NCI-H748 treated with DMSO at 0.1 percent for 48 hours (cell line): ENCODE results near the gene ELAVL1.
"Not testable (repeated sequence)": the region's sequence is repeated elsewhere in the genome, so short reads cannot be mapped to it uniquely, and the experiment has no call there.

ENCODE experiments used
- DNase-seq: peaks from one replicate; lab custom pipeline; 2025; lab: John Stamatoyannopoulos, UW

ELAVL1 gene

DNA sequence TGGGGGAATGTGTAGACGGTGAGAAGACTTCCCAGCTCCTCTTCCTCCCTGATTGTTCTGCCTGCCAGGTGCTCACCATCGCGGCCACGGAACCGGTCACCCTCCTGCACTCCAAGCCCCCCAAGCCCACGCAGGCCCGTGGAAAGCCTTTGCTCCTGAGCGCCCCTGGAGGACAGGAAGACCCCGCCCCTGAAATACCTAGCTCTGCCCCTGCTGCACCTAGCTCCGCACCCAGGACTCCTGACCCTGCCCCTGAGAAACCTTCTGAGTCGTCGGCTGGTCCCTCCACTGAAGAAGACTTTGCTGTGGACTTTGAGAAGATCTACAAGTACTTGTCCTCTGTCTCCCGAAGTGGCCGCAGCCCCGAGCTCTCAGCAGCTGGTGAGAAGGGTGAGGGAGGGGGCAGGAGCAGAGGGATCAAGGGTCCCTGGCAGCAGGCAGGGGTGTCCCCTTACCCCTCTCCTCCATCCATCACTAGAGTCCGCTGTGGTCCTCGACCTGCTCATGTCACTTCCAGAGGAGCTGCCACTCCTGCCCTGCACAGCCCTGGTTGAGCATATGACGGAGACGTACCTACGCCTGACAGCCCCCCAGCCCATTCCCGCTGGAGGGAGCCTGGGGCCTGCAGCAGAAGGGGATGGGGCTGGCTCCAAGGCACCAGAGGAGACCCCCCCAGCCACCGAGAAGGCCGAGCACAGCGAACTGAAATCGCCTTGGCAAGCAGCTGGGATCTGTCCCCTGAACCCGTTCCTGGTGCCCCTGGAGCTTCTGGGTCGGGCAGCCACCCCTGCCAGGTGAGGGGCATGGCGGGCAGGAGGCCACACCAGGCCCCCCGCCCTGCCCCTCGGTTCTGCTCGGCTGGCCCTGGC, 83.2 kb downstream of the ELAVL1 start:
- no peak for DNase-seq

DNA sequence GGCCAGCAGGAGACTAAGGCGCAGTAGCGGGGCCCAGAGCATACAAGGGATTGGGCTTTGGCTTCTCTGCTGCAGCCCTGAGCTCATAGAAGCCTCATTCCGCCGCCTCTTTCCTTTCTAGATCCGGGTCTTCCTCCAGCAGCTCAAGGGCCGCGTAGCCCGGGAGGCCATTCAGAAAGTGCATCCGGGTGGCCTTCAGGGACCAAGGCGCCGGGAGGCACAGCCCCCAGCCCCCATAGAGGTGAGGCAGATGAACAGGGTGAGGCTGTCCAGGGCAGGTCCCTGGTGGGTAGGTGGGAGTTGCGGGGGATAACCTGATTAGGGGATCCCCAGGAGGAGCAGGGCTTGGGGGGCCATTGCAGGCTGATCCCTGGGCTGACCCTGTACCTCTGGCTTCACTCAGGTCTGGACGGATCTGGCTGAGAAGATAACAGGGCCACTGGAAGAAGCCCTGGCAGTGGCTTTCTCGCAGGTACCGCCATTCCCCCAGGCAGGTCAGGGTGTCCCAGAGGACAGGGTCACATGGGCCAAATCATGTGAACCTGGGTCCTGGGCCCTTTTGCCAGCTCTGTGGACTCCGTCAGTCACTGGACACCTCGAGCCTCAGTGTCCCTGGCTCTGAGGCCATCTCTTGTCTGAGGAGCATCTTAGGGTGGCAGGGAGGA, 84.0 kb downstream of the ELAVL1 start:
- DNase-seq: no peak

DNA sequence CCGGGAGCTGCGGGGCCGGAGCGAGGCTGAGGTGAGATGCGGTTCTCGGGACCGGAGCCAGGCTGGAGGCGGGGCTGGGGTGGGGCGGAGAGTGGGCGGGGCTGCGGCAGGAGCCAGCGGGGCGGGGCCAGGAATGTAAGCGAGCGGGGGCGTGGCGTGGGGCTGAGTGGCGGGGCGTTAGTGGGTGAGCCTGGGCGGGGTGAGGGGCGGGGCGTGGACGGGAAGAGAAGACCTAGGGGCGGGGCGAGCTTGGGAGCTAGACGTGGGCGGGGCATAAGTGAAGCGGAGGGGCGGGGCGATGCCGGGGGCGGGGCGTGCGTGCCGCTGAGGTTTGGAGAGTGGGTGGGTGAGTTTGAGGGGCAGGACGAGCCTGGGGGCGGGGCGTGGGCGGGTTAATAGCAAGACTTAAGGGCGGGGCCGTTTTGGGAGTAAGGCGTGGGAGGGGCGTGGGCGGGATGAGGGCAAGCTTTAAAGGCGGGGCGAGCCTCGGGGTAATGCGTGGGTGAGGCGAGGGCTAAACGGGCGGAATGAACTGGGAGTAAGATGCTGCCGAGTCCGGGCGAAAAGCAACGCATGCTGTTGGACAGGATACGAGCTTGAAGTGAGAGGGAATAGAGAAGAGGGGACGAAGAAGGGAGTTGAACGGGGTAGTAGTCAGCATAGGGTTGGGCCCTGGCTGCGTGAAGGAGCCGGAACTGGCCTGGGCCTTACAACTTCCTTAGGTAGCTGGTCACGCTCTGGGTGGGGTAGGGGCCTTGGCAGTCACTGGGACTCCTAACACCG, 84.7 kb downstream of the ELAVL1 start:
- DNase-seq: peak; percentile 86

DNA sequence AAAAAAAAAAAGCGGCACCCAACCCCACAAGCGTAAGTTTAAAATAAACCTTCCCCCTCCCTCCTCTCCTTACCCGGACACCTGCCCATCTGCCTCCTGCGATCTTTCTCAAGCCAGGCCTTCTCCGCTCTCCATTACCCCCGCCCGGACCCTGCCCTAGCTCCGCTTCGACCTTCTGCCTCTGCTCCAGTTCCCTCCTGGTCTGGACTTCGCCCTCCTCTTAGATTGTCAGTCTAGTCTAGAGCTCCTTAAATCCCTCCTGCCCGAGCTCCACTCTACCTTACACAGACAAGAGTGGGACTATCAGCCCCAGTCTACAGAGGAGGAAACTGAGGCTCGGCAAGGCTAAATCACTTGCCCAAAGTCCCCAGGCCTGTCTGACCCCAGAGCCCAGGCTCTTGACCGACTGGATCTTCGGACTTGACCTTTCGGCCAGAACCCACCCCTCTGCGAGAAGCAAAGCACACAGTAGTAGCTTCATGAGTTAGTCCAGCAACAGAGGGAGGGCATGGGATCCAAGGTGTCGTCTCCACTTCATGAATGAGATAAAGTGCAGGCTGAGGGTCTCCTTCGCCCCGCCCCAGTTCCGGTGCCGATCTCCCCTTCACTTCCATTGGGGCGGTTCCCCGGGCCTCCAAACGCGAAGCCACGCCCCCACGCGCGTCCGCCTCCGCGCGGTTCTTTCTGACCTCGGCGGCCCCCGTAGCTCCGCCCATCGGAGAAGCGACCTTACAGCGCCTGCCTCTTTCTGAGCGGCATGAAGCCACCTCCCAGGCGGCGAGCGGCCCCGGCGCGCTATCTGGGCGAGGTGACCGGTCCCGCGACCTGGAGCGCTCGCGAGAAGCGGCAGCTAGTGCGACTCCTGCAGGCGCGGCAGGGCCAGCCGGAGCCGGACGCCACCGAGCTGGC, 85.6 kb downstream of the ELAVL1 start, which contains the start of gene SNAPC2:
Gene SNAPC2, plus strand, starts transcription at position 729 of the 909 bp plus-strand sequence. Its CDS starts 29 bp downstream, at position 758.
- DNase-seq: peak; percentile 77

DNA sequence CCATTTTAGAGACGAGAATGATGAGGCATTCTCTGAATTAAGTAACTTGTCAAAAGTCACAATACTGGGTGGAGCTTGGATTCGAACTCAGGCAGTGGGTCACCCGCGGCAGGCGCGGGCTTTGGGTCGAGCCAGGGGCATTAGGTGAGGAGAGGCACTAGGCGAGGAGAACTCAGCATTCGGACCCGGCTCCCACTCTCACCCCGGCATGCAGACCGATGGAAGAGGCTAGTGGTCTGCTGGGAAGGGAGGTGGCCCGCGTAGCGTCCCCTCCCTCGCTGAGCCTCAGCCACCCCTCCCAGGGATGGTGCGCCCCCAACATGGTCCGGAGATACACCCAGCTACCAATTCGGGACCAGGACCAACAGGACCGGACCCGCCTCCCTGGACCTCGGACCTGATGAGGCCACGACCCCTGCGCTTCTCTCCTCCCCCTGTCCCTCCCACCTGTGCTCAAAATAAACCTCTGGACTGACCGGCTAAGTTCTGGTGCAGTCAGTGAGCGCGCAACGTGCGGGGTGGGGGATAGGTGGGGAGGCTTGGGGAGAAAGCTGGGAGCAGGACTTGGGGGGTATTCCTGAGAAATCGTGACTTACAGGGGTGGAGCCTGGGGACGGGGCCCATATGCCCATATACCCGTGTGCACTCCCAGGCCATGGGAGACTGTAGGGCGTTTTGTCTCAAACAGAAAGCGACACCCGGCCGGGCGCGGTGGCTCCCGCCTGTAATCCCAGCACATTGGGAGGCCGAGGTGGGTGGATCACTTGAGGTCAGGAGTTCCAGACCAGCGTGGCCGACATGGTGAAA, 86.6 kb downstream of the ELAVL1 start:
- no peak for DNase-seq

DNA sequence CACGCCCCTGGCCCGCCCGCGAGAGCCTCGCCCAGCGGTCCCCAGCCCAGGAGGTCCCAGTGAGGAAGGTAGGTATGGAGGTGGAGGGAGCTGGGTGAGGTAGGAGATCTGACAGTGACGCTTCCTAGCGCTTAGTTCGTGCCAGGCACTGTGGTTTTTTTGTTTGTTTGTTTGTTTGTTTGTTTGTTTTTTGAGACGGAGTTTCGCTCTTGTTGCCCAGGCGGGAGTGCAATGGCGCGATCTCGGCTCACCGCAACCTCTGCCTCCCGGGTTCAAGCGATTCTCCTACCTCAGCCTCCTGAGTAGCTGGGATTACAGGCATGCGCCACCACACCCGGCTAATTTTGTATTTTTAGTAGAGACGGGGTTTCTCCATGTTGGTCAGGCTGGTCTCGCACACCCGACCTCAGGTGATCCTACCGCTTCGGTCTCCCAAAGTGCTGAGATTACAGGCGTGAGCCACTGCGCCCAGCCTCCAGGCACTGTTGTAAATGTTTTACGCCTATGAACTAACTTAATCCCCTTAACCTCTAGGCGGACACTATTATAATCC, 87.3 kb downstream of the ELAVL1 start:
- DNase-seq: not testable (repeated sequence)

DNA sequence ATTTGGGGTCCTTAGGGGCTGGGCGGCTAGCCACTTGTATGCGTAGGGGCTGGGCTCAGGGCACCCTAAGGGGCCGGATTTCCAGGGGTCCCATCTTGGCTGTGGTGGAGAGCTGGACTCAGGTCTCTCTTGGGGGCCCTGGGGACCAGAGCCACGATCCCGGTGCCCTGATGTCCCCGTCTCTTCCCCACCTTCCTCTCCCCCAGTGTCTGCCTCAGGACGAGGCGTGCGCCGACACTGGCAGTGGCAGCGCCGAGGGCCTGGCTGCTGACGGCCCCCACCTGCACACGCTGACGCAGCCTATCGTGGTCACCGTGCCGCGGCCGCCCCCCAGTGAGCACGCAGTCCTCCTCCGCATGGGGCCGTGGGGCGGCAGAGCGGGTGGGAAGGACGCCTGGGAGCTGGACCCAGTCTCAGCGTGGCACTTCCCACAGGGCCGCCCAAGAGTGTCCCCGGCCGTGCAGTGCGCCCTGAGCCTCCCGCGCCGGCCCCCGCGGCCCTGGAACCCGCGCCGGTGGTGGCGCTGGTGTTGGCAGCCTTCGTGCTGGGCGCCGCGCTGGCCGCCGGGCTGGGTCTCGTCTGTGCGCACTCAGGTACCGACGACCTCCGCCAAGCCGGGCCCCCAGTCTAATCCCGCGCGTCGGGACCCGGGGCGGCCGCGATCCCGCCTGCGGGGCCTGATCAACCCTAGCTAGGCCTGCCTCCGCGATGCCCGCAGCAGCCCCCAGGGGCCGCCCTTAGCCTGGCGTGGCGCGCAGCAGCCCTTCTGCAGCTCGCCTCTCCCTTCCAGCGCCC, 88.0 kb downstream of the ELAVL1 start:
- no peak for DNase-seq

DNA sequence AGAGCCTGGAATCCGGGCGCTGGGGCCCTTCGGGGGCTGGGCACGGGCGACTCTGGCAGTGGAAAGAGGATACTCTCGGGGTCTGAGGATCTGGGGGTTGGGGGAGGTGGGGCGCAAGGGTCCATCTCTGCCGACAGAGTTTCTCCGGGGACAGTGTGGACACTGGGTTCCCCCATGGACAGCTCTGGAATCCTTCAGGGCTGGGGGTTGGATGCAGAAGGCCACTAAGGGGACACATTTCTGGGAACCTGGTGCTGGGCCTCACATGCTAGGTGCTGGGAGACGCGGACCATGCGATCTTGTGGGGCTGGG, 88.5 kb downstream of the ELAVL1 start:
- no peak for DNase-seq

DNA sequence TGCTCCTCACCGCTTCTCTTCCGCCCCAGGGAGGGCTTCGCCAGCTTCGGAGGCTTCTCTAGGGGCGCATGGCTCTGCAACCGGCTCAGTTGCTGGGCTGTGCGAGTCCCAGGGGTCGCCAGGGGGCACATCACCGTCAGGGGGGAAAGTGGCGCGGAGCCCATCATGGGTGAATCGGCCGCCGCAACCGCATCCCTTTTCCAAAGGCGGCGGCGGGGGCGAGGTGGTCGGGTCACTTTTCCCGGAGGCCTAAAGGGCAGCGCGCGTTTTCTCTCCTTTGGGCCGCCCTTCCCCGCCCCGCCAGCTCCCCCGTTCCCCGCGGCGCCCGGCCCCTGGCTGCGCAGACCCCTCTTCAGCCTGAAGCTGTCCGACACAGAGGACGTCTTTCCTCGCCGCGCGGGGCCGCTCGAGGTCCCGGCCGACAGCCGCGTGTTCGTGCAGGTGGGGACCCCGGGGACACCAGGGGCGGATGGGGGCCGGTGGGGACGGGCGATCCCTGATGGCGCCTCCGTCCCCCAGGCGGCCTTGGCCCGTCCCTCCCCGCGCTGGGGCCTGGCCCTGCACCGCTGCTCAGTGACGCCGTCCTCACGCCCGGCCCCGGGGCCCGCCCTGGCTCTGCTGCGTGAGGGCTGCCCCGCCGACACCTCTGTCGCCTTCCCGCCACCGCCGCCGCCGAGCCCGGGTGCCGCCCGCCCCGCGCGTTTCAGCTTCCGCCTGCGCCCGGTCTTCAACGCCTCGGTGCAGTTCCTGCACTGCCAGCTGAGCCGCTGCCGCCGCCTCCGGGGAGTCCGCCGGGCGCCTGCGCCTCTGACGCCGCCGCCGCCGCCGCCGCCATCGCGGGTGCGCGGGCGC, 89.1 kb downstream of the ELAVL1 start:
- no peak for DNase-seq

DNA sequence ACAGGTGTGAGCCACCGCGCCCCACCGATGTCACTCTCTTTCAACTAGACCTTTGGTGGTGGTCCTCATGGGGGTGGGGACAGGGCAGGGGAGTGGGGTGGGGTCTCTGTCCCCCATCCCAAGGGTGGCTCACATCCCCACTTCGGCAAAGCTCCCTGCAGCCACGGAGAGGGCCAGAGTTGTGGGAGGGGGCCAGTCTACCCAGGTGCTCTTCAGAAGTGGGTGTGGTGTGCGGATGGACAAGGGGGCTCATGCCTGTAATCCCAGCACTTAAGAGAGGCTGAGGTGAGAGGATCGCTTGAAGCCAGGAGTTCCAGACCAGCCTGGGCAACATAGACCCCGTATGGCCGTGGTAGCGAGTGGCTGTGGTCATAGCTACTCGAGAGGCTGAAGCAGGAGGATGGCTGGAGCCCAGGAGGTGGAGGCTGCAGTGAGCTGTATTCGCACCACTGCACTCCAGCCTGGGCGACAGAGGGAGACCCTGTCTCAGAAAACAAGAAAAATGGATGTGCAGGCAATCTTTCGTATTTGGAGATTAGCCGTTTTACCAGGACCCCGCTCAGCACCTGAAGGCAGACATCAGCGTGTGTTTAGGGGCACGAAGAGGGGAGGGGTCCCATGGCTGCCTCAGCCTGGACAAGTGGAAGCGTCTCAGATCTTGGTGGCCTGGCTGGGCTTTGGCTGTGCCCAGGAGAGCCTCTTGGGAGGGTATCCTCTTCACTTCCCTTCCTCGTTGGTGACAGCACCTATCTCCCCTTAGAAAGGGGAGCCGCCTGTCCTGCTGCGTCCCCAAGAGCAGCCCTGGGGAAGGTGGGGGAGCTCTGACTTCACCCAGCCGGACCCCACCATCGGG, 90.0 kb downstream of the ELAVL1 start:
- DNase-seq: no peak

DNA sequence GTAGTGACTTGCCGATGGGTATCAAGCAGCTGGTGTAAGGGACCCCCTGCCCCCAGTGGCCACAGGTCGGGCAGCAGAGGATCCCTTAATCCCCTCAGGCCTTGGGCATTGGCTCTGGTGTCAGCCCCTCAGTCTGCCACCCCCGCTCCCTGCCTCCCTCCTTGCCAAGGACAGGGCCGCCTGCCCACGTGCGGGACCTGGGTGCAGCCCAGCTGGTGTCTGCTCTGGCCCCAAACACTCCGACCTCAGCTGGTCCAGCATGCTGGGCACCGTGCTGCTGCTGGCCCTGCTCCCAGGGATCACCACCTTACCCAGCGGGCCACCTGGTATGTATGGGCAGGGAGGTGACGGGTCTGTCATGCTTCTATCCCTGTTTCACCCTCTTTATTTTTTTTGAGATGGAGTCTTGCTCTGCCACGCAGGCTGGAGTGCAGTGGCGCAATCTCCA, 90.8 kb downstream of the ELAVL1 start, which contains the start of gene TGFBR3L:
Gene TGFBR3L, plus strand, starts transcription at position 233 of the 448 bp plus-strand sequence.
- no peak for DNase-seq

DNA sequence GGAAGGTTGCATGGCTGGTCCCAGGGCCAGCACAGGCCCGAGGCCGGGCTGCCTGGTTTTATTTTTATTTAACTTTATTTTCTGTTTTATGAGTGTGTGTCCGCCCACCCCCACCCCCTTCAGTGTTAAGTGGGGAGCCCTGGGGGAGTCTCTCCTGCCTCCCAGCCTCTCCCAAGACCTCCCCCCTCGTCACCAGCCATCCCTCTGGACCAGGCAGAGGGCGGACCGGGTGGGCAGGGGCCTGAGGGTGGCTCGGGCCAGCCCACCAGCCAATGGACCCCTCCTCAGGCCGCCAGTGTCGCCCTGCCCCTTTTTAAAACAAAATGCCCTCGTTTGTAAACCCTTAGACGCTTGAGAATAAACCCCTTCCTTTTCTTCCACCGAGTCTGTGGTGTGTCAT, 91.3 kb downstream of the ELAVL1 start:
- no peak for DNase-seq

DNA sequence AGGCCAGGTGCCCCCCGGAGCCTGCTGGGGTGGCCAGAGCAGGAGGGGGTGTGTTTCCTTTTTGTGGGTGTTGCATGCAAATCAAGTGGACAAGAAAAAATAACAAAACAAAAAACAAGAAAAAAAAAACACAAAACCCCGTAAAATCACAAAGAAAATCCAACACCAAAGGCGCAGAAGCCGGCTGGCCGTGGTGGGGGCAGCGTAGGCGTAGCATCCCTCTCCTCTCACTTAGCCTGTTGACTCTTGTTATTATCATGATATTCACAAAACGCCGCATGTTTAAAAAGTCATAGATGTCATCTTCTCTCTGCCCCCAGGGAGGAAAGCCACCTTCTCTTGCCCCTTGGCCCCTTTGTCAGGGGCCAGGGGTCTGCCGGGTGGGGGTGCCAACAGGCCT, 91.8 kb downstream of the ELAVL1 start:
- no peak for DNase-seq

DNA sequence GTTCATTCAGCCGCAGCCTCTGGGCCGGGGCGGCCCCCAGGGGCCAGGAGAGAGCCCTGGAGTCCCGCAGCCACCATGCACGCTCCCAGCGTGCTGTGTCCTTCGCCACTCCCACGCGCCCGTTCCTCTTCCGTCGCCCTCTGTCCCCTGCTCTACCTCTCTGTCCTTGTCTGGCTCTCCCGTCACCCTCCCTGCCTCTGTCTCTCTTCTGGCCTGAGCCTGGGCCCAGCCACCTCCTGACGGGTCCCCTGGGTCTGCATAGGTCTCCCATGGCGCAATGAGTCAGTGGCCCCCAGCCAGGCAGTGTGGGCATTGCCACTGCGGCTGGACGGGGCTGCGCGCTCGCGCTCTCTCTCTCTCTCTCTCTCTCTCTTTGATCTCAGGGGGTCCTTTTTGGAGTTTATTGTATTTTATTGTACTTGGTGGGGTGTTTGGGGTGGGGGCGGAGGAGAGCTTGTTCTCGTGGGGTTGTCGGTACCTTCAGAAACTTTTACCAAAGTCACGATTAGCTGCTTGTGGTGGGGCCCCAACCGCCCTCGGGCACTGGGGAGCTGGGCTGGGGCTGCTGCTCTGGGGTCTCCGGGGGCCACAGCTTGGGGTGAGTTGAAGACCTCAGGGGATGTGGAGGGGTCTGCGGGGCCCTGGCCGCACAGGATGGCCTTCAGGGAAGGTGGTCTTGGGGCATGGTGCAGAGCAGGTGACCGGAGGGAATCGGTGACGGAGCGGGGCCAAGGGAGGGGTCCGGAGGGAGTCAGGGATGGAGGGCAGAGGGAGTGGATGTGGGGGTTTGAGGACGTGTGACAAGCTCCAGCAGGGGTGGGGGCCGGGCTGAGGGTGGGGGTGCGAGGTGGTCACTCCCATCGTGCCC, 92.5 kb downstream of the ELAVL1 start:
- DNase-seq: no peak

DNA sequence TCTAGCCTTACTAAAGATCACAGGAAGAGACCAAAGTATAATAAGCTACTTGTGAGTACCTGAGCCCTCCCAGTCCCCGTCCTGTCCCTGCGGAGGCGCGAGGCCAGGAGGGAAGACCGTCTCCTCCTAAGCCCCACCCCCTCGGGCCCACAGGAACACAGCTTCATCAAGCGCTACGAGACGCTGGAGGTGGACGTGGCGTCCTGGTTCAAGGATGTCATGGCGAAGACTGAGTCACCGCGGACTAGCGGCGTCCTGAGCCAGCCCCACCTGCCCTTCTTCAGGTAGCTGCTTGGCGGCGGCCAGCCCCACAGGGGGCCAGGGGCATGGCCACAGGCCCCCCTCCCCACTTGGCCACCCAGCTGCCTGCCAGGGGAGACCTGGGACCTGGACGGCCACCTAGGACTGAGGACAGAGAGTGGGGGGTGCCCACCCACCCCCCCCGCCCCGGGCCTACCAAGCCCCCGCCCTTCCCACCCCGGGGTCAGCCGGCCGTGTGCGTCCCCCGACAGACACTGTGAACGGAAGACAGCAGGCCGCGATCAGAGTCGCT, 93.2 kb downstream of the ELAVL1 start:
- DNase-seq: no peak

DNA sequence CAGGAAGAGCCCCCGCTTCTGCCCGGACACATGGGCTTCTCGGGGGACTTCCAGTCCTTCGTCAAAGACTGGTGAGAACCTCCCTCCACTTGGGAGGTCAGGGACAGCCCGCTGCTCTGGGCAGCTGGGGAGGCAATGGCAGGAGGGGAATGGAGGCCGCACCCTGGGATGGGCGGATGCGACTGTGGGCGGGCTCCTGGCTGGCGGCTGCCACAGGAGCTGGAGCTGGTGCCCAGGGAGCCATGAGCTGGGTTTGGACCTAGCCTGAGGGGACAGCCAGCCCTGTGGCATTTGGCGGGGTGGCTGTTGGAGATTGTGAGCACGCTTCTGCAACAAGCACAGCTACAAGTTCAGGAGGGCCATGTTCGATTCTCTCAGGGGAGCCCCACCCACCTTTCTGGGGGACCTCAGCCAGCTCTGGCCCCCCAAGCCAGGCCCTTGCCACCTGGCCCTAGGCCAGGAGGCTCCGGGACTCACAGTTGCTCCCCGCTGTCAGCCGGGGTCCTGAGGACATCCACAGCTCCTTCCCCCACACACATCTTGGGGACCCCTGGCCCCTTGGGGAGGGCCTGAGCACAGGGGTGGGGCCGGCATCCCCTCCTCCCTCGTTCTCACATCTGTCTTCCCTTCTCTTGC, 93.8 kb downstream of the ELAVL1 start:
- no peak for DNase-seq
